ENCODE measurements around the gene GPATCH2L.

Gene GPATCH2L

GRCh38 chr14:76201162-76201561 is 49.4 kb downstream of the GPATCH2L start:
- no peak for DNase-seq (ENCODE audit: low read depth)

DNA sequence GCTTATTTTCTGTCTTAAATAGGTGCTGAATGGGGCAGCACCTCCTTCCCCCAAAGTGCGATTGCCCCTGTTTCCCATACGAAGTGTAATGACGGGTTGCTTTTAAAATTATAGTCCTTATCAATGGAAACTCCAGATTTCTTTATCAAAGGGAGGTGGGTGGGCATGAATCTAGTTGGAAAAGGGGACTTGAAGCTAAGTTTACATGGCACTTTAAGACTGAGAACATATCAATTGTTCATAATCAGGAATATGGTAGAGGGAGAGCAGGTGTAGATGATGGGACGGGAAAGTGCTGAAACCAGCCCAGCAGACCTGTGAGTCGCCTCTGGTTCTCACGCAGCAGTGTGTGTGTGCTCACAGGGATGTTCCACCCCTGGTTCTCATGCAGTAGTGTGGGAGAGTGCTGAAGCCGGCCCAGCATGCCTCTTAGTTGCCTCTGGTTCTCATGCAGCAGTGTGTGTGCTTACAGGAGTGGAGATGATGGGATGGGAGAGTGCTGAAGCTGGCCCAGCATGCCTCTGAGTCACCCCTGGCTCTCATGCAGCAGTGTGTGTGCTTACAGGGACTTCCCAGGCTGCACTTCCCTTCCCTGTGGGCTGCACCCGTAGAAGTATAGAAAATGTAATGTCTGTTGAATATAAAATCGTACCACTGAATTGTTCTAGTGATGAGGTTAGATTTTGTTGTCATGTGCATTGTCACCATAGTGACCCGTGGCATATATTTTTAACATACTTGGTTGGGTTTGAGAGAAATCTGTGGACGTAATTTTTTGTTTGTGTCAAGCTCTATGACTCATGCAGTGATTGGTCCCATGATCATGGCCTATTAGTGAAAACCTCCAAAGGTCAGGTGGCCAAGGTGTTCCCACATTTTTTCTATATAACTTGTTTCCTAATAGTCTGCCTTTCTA is 51.6 kb downstream of the GPATCH2L start:
- DNase-seq (ENCODE audit: low read depth), result no peak

DNA sequence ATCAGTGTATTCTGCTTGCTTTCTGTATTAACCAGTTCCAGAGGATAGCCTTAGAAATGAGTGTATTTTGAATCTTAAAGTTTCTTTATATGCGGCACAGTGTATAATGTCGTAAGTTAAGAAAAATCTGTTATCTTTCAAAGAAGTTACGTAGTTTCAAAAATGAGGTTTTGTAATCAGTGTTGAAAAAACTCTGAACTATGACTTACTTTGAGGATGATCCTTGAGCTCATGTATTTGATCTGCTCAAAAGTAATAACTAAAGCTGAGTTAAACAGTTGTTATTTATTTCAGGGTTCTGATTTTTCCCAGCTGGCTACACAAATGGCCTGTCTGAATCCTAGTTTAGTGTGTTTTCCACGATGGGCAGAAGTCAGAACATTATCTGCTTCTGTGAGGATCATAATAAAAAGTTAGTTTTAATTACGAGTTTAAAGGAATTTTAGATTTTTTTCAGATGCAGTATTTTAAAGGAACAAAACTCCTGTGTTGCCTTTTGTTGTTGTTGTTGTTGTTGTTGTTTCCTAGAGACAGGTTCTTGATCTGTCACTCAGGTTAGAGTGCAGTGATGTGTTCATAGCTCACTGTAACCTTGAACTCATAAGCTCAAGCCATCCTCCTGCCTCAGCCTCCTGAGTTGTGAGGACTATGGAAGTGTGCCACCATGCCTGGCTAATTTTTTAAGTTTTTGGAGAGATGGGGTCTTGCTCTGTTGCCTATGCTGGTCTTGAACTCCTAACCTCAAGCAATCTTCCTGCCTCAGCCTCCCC is 52.9 kb downstream of the GPATCH2L start:
- DNase-seq (ENCODE audit: low read depth), result no peak

DNA sequence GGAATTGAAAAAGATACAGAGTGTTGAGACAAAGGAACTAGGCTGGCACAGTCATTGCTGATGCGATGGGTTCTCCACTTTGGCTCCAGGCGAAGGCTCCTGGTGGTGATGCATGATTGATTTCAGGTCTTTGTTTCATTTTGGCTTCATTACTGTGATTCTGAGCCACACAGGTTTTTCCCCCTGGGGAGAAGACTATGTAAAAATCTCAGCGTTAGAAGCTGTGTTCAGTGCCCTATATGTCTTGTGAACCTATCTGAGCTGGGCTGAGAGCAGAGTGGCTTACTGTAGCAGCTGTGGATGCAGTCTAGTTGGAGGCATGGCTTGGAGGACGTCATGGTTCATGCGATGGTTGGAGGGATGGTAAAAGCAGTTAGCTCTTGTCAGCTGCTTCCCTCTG is 54.0 kb downstream of the GPATCH2L start:
- DNase-seq (ENCODE audit: low read depth), result no peak

- no peak for DNase-seq (ENCODE audit: low read depth)
Observed at GRCh38 chr14:76208340-76208739, 56.6 kb downstream of the GPATCH2L start.

DNA sequence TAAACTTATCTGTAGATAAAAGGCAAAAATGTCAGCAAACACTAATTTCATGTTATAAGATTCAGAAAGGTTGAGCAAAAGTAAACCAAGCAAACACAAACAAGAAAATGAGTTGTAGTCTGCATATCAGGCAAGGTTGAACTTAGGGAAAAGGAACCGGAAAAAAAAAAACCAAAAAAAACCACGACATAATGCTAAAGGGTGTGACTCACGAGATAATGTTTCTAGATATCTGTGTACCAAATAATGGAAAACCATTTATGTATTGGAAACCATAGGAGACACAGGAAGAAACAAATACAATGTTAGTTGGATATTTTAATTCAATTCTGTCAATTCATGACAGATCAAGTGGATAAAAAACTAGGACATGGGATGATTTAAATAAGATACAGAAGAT is 60.5 kb downstream of the GPATCH2L start:
- no peak for DNase-seq (ENCODE audit: low read depth)

DNA sequence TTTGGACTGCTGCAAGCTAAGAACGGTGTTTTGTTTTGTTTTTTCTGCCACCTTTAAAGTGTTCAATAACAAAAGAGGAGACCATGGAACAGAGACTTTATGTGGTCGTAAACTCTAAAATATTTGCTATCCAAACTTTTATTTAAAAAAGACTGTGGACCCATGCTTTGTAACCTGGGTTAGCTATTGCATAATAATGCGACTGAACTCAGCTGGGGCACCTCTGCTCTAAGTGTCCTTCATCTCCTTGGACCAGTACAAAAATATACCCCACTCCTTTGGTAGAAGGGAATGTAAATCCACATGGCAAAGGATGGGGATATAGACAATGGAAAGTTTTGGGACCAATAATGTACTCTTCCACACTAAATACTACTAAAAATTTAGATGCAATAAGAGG is 65.5 kb downstream of the GPATCH2L start:
- DNase-seq (ENCODE audit: low read depth), result no peak

GRCh38 chr14:76218662-76219061 is 66.9 kb downstream of the GPATCH2L start:
- no peak for DNase-seq (ENCODE audit: low read depth)

DNA sequence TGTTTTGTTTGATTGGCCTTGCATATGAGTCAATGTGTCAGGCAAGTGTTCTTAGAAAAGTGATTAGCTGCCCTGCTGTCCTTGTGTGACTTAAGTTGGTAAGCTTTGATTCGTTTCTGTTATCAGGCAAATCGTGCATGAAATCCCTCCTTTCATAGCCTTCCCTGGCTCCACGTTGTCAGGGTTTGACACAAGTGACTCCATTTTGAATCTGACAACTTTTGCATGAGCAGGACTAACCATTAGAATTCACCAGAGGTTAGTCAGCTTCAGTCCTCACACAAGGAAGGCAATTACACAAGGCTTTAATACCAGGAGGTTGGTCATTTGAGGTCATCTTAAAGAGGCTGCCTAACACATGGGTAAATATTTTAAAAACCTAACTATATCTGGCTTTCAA is 68.2 kb downstream of the GPATCH2L start:
- no peak for DNase-seq (ENCODE audit: low read depth)

DNA sequence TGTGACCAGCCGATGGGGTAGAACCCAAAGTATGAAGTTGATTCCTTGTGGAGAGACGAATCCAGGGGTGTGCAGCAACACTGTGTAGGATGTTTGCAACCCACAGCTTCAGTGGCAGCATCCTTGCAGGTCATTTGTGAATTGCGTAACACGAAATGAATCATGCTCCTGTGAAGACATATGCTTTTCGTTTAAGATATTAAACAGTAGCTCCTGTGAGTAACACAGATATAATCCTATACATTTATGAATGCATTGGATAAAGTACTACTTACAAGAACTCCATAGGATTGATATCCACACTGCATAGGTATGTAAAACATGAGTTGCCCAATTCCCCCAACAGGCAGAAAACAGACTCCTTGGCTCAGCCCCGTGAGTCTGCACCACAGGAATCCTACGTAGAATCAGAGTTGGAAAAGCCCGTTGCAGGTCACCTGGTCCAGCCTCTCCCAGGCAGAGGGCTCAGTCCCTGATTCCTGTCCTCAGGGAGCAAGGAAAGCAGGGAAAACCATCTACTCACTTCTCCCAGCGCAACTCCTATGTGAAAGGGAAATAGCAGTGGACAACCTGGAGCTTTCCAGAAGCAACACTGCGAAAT is 75.8 kb downstream of the GPATCH2L start:
- no peak for DNase-seq (ENCODE audit: low read depth)

GRCh38 chr14:76228138-76228537 is 76.4 kb downstream of the GPATCH2L start:
- no peak for DNase-seq (ENCODE audit: low read depth)

GRCh38 chr14:76232800-76233199 is 81.1 kb downstream of the GPATCH2L start:
- DNase-seq (ENCODE audit: low read depth), result no peak

DNA sequence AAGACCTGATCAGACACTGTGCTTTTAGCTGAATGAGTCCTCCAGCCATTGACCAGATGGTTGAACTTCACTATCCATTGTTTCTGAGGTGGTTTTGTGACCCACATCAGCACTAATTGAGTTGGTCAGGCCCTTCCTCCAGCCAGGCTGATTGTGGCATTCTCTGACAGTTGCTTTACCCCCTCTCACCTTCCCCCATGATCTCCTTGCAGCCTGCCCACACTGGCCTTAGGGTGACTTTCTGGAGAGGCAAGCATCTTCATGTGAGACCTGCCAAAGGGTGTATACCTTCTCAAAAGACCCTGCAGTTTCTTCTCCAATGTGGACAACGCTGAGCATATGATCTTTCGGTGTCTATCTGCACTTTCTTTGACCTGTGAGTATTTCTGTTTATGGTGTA is 83.9 kb downstream of the GPATCH2L start:
- DNase-seq (ENCODE audit: low read depth), result no peak

GRCh38 chr14:76236172-76237130 is 84.7 kb downstream of the GPATCH2L start:
- DNase-seq (ENCODE audit: low read depth), result no peak

- DNase-seq (ENCODE audit: low read depth), result no peak
Observed at GRCh38 chr14:76237349-76237990, 85.7 kb downstream of the GPATCH2L start.

DNA sequence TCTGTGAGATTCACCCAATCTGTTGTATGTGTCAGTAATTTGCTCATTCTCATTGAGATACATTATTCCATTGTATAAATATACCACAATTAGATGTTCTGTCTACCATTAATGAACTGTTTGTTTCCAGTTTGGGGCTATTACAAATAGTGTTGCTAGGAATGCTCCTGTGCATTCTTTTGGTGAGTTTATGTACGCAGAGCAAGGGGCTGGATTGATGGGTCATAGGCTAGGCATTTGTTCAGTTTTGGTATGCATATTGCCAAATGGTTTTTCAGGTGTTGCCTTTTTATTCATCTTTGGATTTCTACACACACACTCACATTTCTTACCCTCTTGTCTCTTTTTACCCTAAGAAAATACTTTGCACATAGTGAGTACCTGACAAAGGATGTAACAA is 93.4 kb downstream of the GPATCH2L start:
- DNase-seq (ENCODE audit: low read depth), result no peak

DNA sequence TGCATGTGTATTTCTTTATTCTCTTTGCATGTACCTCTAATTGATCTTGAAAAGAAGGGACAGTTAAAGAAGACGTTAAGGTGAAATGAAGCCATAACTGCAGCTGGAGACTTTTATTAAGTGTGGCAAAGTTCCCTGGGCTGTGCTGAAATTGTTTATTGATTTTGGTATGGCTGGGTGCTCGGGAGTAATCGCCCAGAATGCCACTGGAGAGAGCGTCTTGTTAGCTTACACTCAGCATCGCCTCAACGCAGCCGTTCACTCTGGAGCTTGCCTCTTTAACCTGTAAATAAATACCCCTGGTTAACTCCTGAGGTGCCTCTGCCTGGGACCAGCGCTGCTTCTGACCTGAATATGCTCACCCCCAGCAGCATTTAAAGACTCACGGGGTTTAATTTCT is 98.6 kb downstream of the GPATCH2L start:
- DNase-seq (ENCODE audit: low read depth), result no peak

DNA sequence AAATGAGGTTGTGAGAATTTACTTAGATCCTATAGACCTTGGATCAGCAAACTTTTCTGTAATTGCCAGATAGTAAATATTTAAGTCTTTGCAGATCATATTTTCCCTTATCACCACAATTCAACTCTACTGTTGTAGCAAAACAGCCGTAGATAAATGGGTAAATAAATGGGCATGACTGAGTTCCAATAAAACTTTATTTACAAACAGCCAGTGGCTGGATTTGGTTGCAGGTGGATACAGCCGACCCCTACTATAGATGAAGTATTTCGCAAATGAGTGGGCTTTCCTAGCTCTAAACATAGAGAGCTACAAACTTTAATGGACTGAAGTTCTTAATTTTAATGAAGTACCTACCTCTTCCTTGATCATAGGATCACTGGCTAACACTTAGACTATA is 100.7 kb downstream of the GPATCH2L start:
- no peak for DNase-seq (ENCODE audit: low read depth)

- no peak for DNase-seq (ENCODE audit: low read depth)
Observed at GRCh38 chr14:76253111-76253510, 101.4 kb downstream of the GPATCH2L start.

DNA sequence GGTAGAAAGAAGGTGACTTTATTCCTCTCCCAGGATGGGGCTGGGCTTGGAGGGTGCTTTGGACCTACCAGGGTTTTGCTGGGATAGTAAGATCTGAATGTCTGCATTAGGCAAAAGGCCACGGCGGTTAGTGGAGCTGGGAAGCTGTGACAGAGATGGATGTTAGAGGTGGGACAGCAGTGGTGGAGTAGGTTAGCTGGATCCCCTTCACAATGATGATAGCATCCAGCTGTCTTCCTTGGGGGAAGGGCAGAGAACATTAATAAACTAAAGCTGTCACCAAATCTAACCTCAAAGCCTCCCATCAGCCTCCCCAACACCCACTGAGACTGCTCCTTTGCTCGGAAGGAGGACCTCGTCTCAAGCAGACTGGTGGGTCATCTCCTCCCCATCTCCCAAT is 104.8 kb downstream of the GPATCH2L start:
- no peak for DNase-seq (ENCODE audit: low read depth)

DNA sequence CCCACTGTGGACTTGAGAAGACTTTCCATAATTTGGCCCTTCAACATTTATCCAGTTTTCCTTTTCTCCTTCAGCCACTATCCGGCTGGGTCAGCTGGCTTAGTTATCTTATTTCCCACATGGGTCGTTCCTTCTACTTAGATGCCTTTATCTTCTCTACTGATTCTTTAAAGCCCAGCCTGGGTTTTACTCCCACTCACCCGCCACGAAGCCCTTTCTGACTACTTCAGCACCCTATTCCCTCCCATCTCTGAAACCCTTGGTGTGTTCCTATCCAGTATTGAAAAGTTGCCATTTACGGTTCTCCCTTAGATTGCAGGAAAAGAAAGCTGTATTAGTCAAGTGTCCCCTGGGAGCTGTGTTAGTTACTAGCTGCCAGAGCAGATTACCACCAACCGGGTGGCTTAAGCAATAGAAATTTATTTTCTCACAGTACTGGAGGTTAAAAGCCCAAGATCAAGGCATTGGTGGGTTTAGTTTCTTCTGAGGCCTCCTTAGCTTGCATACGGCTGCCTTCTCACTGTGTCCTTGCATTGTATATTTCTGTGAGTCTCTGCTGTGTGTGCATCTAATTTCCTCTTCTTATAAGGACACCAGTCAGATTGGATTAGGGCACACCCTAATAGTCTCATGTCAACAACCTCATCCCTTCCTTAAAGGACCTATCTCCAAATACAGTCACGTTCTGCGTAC is 105.5 kb downstream of the GPATCH2L start:
- no peak for DNase-seq (ENCODE audit: low read depth)

All from activated T-cell treated with anti-CD3 and anti-CD28 coated beads for 48 hours (primary cell).